ENCODE data around the gene PCDH15.

- TF ChIP-seq CTCF (IDR thresholded peaks at IDR 0.05; ENCODE audit: control extremely low read depth in 1 of 3, insufficient read depth in 1 of 3, low read depth in 1 of 3, low read length in 3 of 3) (no peak), EP300 (IDR thresholded peaks at IDR 0.05; ENCODE audit: borderline replicate concordance in 1 of 2, low read depth in 2 of 2, low read length in 2 of 2) (no peak), EZH2 (IDR thresholded peaks at IDR 0.05; ENCODE audit: low read depth, low read length, severe bottlenecking) (no peak), SIN3A (conservative IDR thresholded peaks at IDR 0.05 in 1 of 2, IDR thresholded peaks at IDR 0.05 in 1 of 2; ENCODE audit: low read depth in 1 of 2, low read length in 2 of 2) (no peak), POLR2AphosphoS5 (IDR thresholded peaks at IDR 0.05; ENCODE audit: low read depth, low read length) (no peak), POLR2A (IDR thresholded peaks at IDR 0.05; ENCODE audit: control extremely low read depth in 1 of 2, low read depth in 2 of 2, low read length in 2 of 2) (no peak), MAX (IDR thresholded peaks at IDR 0.05) (no peak), SP2 (IDR thresholded peaks at IDR 0.05; ENCODE audit: low read length) (no peak), RNF2 (IDR thresholded peaks at IDR 0.05; ENCODE audit: borderline replicate concordance, low read depth, low read length, missing control alignments, poor library complexity, severe bottlenecking) (no peak), NANOG (IDR thresholded peaks at IDR 0.05; ENCODE audit: insufficient read depth, low read depth, low read length, poor library complexity, severe bottlenecking) (no peak), KDM1A (IDR thresholded peaks at IDR 0.05; ENCODE audit: borderline replicate concordance, low read length) (no peak), TAF1 (IDR thresholded peaks at IDR 0.05; ENCODE audit: low read depth, low read length) (no peak), CBX8 (IDR thresholded peaks at IDR 0.05; ENCODE audit: borderline replicate concordance, low read depth, low read length) (no peak)
Measured at GRCh38 chr10:54444170-54444569, 356.9 kb downstream of the PCDH15 start.
